ENCODE data around the gene PDE2A.

- no peak for TF ChIP-seq CTCF (IDR thresholded peaks at IDR 0.05; ENCODE audit: borderline replicate concordance, extremely low read depth, low read length, poor library complexity, severe bottlenecking)
- TF ChIP-seq EZH2 (IDR thresholded peaks at IDR 0.05; ENCODE audit: borderline replicate concordance, low read depth, low read length, severe bottlenecking): no peak
These were observed 75.8 kb downstream of the PDE2A start for GRCh38 chr11:72598466-72598865.
